ENCODE results near the gene LYAR.

DNA sequence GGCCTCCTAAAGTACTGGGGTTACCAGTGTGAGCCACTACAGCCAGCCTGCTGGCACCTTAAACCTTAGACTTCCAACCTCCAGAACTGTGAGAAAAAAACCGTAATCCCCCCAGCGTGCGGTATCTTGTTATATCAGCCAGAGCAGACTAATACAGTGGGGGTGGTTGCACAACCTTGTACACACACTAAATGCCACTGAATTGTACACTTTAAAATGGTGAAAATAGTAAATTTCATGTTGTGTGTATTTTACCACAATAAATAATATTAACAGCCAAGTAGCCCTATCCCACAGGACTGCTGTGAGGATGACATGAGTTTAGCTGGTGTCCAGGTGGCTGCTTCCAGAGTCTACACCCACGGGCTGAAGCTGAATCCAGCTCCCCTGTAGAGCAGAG lies 38.9 kb upstream of the LYAR start:
- TF ChIP-seq, protein P1, sequence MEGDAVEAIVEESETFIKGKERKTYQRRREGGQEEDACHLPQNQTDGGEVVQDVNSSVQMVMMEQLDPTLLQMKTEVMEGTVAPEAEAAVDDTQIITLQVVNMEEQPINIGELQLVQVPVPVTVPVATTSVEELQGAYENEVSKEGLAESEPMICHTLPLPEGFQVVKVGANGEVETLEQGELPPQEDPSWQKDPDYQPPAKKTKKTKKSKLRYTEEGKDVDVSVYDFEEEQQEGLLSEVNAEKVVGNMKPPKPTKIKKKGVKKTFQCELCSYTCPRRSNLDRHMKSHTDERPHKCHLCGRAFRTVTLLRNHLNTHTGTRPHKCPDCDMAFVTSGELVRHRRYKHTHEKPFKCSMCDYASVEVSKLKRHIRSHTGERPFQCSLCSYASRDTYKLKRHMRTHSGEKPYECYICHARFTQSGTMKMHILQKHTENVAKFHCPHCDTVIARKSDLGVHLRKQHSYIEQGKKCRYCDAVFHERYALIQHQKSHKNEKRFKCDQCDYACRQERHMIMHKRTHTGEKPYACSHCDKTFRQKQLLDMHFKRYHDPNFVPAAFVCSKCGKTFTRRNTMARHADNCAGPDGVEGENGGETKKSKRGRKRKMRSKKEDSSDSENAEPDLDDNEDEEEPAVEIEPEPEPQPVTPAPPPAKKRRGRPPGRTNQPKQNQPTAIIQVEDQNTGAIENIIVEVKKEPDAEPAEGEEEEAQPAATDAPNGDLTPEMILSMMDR (IDR thresholded peaks at IDR 0.05; ENCODE audit: low read length) = no peak
- TF ChIP-seq EZH2 (IDR thresholded peaks at IDR 0.05; ENCODE audit: borderline replicate concordance, low read length) = no peak

Measured in OCI-LY1 (cell line).